Suprapubic skin (tissue), 4 donors: ENCODE measurements around the gene CTNNA3. TPM values are rescaled to one million over a fixed set of nuclear protein-coding genes. Genes with fewer than 3 reads are reported as not detected.

Experiments
- DNase-seq, 2 donors: peaks; one replicate each; pipeline ENCODE4 v3.0.0-alpha.2; 2019; ENCODE audit warnings: low spot score in 2 of 2
- H3K27ac ChIP-seq: fragments of 200-600 bp; sonication (generic); one replicate; pipeline ENCODE4 v1.5.1; 2019
- H3K27me3 ChIP-seq: fragments of 200-600 bp; sonication (generic); one replicate; pipeline ENCODE4 v1.5.1; 2019
- H3K36me3 ChIP-seq: fragments of 200-600 bp; sonication (generic); one replicate; pipeline ENCODE4 v1.5.1; 2019
- H3K4me1 ChIP-seq: fragments of 200-600 bp; sonication (generic); one replicate; pipeline ENCODE4 v1.5.1; 2019
- H3K4me3 ChIP-seq: fragments of 200-600 bp; sonication (generic); one replicate; pipeline ENCODE4 v1.5.1; 2019; ENCODE audit warnings: mild to moderate bottlenecking
- H3K9me3 ChIP-seq: fragments of 200-600 bp; sonication (generic); one replicate; pipeline ENCODE4 v1.5.1; 2019
- EP300 ChIP-seq: sonication (generic); formaldehyde crosslinking; IDR thresholded peaks from one replicate; pipeline ENCODE4 v1.6.1; 2017; ENCODE audit warnings: antibody characterized with exemption
- POLR2A ChIP-seq, 2 donors: fragments of 450-650 bp; IDR thresholded peaks; one replicate each; pipeline ENCODE4 v1.6.1; 2017; ENCODE audit warnings: antibody characterized with exemption in 2 of 2, mild to moderate bottlenecking in 2 of 2, moderate library complexity in 2 of 2
- POLR2AphosphoS5 ChIP-seq, 3 donors: sonication (generic); formaldehyde crosslinking; IDR thresholded peaks; one replicate each; pipeline ENCODE4 v1.6.1; 2017; ENCODE audit warnings: antibody characterized with exemption in 3 of 3
- WGBS: methylation state at CpG from one replicate; pipeline ENCODE4 v1.1.5; 2018; 5-methylcytosine and 5-hydroxymethylcytosine counted together
- total RNA-seq, 4 donors: library from RNA; depleted of rRNA; stranded (reverse); fragments of >200 nt; gene quantifications; one replicate each; pipeline ENCODE4 v1.1.0, GENCODE V29; 2016
- TF ChIP-seq, protein P1 (sequence below), 2 donors: fragments of 200-600 bp in 1 of 2; fragments of 450-650 bp in 1 of 2; sonication (generic) in 1 of 2; IDR thresholded peaks; one replicate each; pipeline ENCODE4 v1.5.1; 2016 to 2019; ENCODE audit warnings: antibody characterized with exemption in 2 of 2, mild to moderate bottlenecking in 1 of 2, moderate library complexity in 1 of 2

Gene CTNNA3
- total RNA-seq, 4 donors from 2014 or later, result 0.08 to 0.29 (median 0.21) TPM

GRCh38 chr10:65964205-65964604 lies 1731.8 kb downstream of the CTNNA3 start:
- Histone ChIP-seq H3K27me3 (no peaks in the 10 kb centered on the region), H3K27ac (no peak overlapping the region), H3K4me3 (no peak overlapping the region), H3K4me1 (no peaks in the 10 kb centered on the region), H3K36me3 (no peaks in the 10 kb centered on the region), H3K9me3 (peaks cover 4% of the 10 kb centered on the region)
- no peak for DNase-seq
- TF ChIP-seq, protein P1, sequence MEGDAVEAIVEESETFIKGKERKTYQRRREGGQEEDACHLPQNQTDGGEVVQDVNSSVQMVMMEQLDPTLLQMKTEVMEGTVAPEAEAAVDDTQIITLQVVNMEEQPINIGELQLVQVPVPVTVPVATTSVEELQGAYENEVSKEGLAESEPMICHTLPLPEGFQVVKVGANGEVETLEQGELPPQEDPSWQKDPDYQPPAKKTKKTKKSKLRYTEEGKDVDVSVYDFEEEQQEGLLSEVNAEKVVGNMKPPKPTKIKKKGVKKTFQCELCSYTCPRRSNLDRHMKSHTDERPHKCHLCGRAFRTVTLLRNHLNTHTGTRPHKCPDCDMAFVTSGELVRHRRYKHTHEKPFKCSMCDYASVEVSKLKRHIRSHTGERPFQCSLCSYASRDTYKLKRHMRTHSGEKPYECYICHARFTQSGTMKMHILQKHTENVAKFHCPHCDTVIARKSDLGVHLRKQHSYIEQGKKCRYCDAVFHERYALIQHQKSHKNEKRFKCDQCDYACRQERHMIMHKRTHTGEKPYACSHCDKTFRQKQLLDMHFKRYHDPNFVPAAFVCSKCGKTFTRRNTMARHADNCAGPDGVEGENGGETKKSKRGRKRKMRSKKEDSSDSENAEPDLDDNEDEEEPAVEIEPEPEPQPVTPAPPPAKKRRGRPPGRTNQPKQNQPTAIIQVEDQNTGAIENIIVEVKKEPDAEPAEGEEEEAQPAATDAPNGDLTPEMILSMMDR (IDR thresholded peaks at IDR 0.05), result no peak
- TF ChIP-seq EP300, result no peak
- TF ChIP-seq POLR2AphosphoS5 (IDR thresholded peaks at IDR 0.05), result no peak
- no peak for TF ChIP-seq POLR2A (IDR thresholded peaks at IDR 0.05)
- WGBS, result 77% methylated on average over 1 of the region's 1 CpG

- TF ChIP-seq POLR2A (IDR thresholded peaks at IDR 0.05) (no peak), EP300 (no peak), POLR2AphosphoS5 (IDR thresholded peaks at IDR 0.05) (no peak)
- TF ChIP-seq, protein P1 (IDR thresholded peaks at IDR 0.05), result no peak
- DNase-seq, result no peak
- no peak overlapping the region for H3K4me3 ChIP-seq
- H3K9me3 ChIP-seq, result peaks cover 4% of the 10 kb centered on the region
- no peaks in the 10 kb centered on the region for H3K27me3 ChIP-seq
- H3K27ac ChIP-seq, result no peak overlapping the region
- H3K4me1 ChIP-seq, result no peaks in the 10 kb centered on the region
- no peaks in the 10 kb centered on the region for H3K36me3 ChIP-seq
Observed at GRCh38 chr10:65952086-65952485, 1743.9 kb downstream of the CTNNA3 start.

- no peak for TF ChIP-seq POLR2A (IDR thresholded peaks at IDR 0.05)
- TF ChIP-seq EP300, result no peak
- TF ChIP-seq POLR2AphosphoS5 (IDR thresholded peaks at IDR 0.05), result no peak
- TF ChIP-seq, protein P1 (IDR thresholded peaks at IDR 0.05), result no peak
- Histone ChIP-seq H3K4me1 (no peaks in the 10 kb centered on the region), H3K27me3 (no peaks in the 10 kb centered on the region), H3K4me3 (no peak overlapping the region), H3K27ac (no peak overlapping the region), H3K36me3 (no peaks in the 10 kb centered on the region), H3K9me3 (peaks cover 4% of the 10 kb centered on the region)
- DNase-seq, result no peak
- 35% methylated on average over 2 of the region's 2 CpGs for WGBS
Observed at GRCh38 chr10:65950075-65950474, 1745.9 kb downstream of the CTNNA3 start.

DNA sequence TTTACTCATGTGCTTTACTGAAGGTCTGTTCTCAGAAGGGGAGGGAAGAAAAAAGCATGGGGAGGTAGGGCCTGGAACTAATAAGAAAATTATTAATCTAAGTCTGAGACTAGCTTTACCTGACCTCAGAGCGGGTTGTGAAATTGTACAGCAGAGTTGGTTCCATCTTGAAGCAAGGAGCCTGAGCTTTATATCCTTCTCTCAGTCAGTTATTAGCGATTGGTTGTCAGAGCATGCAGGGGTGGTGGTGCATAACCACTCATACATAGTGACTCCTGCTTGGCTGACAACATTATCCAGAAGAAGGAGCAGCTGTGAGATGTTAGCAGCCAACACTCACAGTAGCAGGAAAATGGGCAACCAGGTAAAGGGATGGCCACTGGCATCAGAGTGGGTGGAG lies 1746.5 kb downstream of the CTNNA3 start:
- H3K27me3 ChIP-seq, result no peaks in the 10 kb centered on the region
- H3K4me3 ChIP-seq, result no peak overlapping the region
- no peaks in the 10 kb centered on the region for H3K4me1 ChIP-seq
- DNase-seq, result no peak
- no peak overlapping the region for H3K27ac ChIP-seq
- TF ChIP-seq EP300 (no peak), POLR2A (IDR thresholded peaks at IDR 0.05) (no peak), POLR2AphosphoS5 (IDR thresholded peaks at IDR 0.05) (no peak)
- TF ChIP-seq, protein P1 (IDR thresholded peaks at IDR 0.05), result no peak
- H3K36me3 ChIP-seq, result no peaks in the 10 kb centered on the region
- WGBS, result 47% methylated on average over 2 of the region's 2 CpGs
- peaks cover 1% of the 10 kb centered on the region for H3K9me3 ChIP-seq

DNA sequence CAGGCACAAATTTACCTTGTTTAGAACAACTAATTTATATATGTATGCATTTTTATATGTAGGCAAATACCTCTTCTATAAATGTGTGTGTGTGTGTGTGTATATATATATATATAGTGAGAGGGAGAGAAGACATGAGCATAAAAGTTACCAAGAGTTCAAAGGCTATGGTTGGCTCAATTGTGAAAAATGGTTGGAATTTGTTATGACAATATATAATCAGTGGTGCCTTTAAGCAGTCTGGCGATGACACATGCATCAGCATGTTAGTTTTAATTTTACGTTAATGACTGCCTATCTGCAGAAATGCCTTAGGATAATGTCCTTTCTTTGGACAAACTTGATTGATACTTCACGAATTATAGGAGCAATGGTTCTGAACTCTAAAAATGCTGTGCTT lies 1750.9 kb downstream of the CTNNA3 start:
- H3K4me1 ChIP-seq, result no peaks in the 10 kb centered on the region
- no peak for DNase-seq
- H3K4me3 ChIP-seq, result no peak overlapping the region
- TF ChIP-seq POLR2AphosphoS5 (IDR thresholded peaks at IDR 0.05) (no peak), POLR2A (IDR thresholded peaks at IDR 0.05) (no peak), EP300 (no peak)
- TF ChIP-seq, protein P1 (IDR thresholded peaks at IDR 0.05), result no peak
- H3K27me3 ChIP-seq, result no peaks in the 10 kb centered on the region
- 61% methylated on average over 3 of the region's 3 CpGs for WGBS
- no peaks in the 10 kb centered on the region for H3K36me3 ChIP-seq
- no peaks in the 10 kb centered on the region for H3K9me3 ChIP-seq
- H3K27ac ChIP-seq, result no peak overlapping the region
